ENCODE data around the gene CTDSPL.

CTDSPL gene

GRCh38 chr3:37942646-37943045 is 81.0 kb downstream of the CTDSPL start:
- DNase-seq (ENCODE audit: low read depth, low spot score): no peak
- no peaks in the 10 kb centered on the region for H3K36me3 ChIP-seq (ENCODE audit: insufficient read depth, low read length)
- no peaks in the 10 kb centered on the region for H3K9me3 ChIP-seq (ENCODE audit: low read depth, low read length)
- no peak overlapping the region for H3K4me3 ChIP-seq
- H3K9ac ChIP-seq (ENCODE audit: insufficient read length): no peak overlapping the region
- no peak overlapping the region for H3K27ac ChIP-seq
- TF ChIP-seq POLR2AphosphoS5 (IDR thresholded peaks at IDR 0.05; ENCODE audit: borderline replicate concordance, low read depth, low read length): no peak
- no peak for TF ChIP-seq FOXP2 (optimal IDR thresholded peaks at IDR 0.05; ENCODE audit: control extremely low read depth, extremely low read length, insufficient read depth)
- no peak for TF ChIP-seq EZH2 (IDR thresholded peaks at IDR 0.05)

GRCh38 chr3:37943126-37943525 is 81.4 kb downstream of the CTDSPL start:
- DNase-seq (ENCODE audit: low read depth, low spot score): no peak
- no peaks in the 10 kb centered on the region for H3K36me3 ChIP-seq (ENCODE audit: insufficient read depth, low read length)
- TF ChIP-seq FOXP2 (optimal IDR thresholded peaks at IDR 0.05; ENCODE audit: control extremely low read depth, extremely low read length, insufficient read depth) (no peak), POLR2AphosphoS5 (IDR thresholded peaks at IDR 0.05; ENCODE audit: borderline replicate concordance, low read depth, low read length) (no peak), EZH2 (IDR thresholded peaks at IDR 0.05) (no peak)
- H3K9ac ChIP-seq (ENCODE audit: insufficient read length): no peak overlapping the region
- H3K27ac ChIP-seq: no peak overlapping the region
- H3K9me3 ChIP-seq (ENCODE audit: low read depth, low read length): no peaks in the 10 kb centered on the region
- H3K4me3 ChIP-seq: no peak overlapping the region

GRCh38 chr3:37943631-37944314 is 82.1 kb downstream of the CTDSPL start:
- Histone ChIP-seq H3K9me3 (ENCODE audit: low read depth, low read length) (no peaks in the 10 kb centered on the region), H3K4me3 (no peak overlapping the region), H3K27ac (no peak overlapping the region), H3K9ac (ENCODE audit: insufficient read length) (no peak overlapping the region), H3K36me3 (ENCODE audit: insufficient read depth, low read length) (no peaks in the 10 kb centered on the region)
- no peak for DNase-seq (ENCODE audit: low read depth, low spot score)
- TF ChIP-seq FOXP2 (optimal IDR thresholded peaks at IDR 0.05; ENCODE audit: control extremely low read depth, extremely low read length, insufficient read depth): no peak
- no peak for TF ChIP-seq POLR2AphosphoS5 (IDR thresholded peaks at IDR 0.05; ENCODE audit: borderline replicate concordance, low read depth, low read length)
- TF ChIP-seq EZH2 (IDR thresholded peaks at IDR 0.05): no peak

GRCh38 chr3:37944391-37944842 is 82.7 kb downstream of the CTDSPL start:
- Histone ChIP-seq H3K27ac (no peak overlapping the region), H3K4me3 (no peak overlapping the region), H3K9ac (ENCODE audit: insufficient read length) (no peak overlapping the region), H3K9me3 (ENCODE audit: low read depth, low read length) (no peaks in the 10 kb centered on the region), H3K36me3 (ENCODE audit: insufficient read depth, low read length) (no peaks in the 10 kb centered on the region)
- DNase-seq (ENCODE audit: low read depth, low spot score): no peak
- no peak for TF ChIP-seq POLR2AphosphoS5 (IDR thresholded peaks at IDR 0.05; ENCODE audit: borderline replicate concordance, low read depth, low read length)
- TF ChIP-seq FOXP2 (optimal IDR thresholded peaks at IDR 0.05; ENCODE audit: control extremely low read depth, extremely low read length, insufficient read depth): no peak
- TF ChIP-seq EZH2 (IDR thresholded peaks at IDR 0.05): no peak

DNA sequence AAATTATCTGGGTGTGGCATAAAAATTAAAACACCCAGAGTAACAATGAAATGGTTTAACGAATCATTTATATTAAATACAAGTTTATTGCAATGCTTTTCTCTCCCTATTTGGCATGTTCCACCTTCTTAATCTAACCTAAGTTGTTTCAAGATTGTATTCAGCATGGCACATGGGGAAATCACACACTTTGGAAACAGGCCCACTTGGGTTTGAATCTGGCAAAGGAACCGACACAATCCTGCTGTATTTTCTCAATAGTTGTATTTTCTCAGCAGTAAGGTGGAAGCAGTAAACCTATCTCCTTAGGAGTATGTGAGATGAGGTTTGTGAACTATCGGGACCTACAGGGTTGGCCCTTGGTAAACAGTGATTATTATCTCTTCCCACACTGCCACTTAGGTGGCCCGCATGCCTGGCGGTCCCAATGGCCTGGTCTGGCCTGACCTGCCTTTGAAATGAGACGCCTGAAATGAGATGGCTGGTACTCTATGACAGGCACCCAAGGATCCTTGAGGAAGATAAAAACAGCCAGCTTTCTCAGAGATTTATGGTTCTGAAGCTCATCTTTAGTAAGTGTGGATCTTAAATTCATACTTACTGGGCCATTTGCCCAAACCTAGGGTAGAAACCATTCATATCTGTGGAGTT is 83.6 kb downstream of the CTDSPL start:
- no peak overlapping the region for H3K9ac ChIP-seq (ENCODE audit: insufficient read length)
- H3K27ac ChIP-seq: peak overlapping the region; percentile 44; the same call in 1 of the 2 replicates
- no peaks in the 10 kb centered on the region for H3K36me3 ChIP-seq (ENCODE audit: insufficient read depth, low read length)
- TF ChIP-seq POLR2AphosphoS5 (IDR thresholded peaks at IDR 0.05; ENCODE audit: borderline replicate concordance, low read depth, low read length) (no peak), EZH2 (IDR thresholded peaks at IDR 0.05) (no peak), FOXP2 (optimal IDR thresholded peaks at IDR 0.05; ENCODE audit: control extremely low read depth, extremely low read length, insufficient read depth) (no peak)
- peak overlapping the region; percentile 45 for H3K4me3 ChIP-seq
- H3K9me3 ChIP-seq (ENCODE audit: low read depth, low read length): no peaks in the 10 kb centered on the region
- DNase-seq (ENCODE audit: low read depth, low spot score): no peak

- Histone ChIP-seq H3K36me3 (ENCODE audit: insufficient read depth, low read length) (no peaks in the 10 kb centered on the region), H3K9ac (ENCODE audit: insufficient read length) (no peak overlapping the region), H3K9me3 (ENCODE audit: low read depth, low read length) (no peaks in the 10 kb centered on the region), H3K4me3 (peak overlapping the region; percentile 45), H3K27ac (peak overlapping the region; percentile 44; the same call in 1 of the 2 replicates)
- TF ChIP-seq EZH2 (IDR thresholded peaks at IDR 0.05) (no peak), POLR2AphosphoS5 (IDR thresholded peaks at IDR 0.05; ENCODE audit: borderline replicate concordance, low read depth, low read length) (peak; percentile 33; the same call in 1 of the 2 replicates)
- peak; percentile 75 for DNase-seq (ENCODE audit: low read depth, low spot score)
Measured at GRCh38 chr3:37945807-37946530, 84.3 kb downstream of the CTDSPL start.

DNA sequence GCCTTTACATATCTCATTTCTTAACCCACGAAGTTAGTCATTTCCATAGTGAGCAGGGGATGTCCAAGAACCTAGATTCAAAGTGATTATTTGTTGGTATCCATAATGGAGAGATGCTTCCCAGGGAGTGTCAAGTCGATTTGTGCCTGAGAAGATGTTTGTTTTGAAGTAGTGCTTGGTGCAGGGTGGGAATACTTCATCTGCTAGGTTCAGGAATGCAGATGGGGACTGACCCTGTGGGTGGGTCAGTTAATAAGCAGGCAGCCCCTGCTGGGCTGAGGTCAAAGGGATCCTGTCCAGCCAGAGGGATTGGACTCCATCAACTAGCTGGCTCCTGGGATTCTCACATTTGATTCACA is 84.8 kb downstream of the CTDSPL start:
- H3K9ac ChIP-seq (ENCODE audit: insufficient read length): no peak overlapping the region

GRCh38 chr3:37949866-37950265 is 88.2 kb downstream of the CTDSPL start:
- Histone ChIP-seq H3K9ac (ENCODE audit: insufficient read length) (no peak overlapping the region), H3K4me3 (no peak overlapping the region), H3K9me3 (ENCODE audit: low read depth, low read length) (no peaks in the 10 kb centered on the region), H3K27ac (no peak overlapping the region), H3K36me3 (ENCODE audit: insufficient read depth, low read length) (no peaks in the 10 kb centered on the region)
- no peak for DNase-seq (ENCODE audit: low read depth, low spot score)
- TF ChIP-seq EZH2 (IDR thresholded peaks at IDR 0.05) (no peak), FOXP2 (optimal IDR thresholded peaks at IDR 0.05; ENCODE audit: control extremely low read depth, extremely low read length, insufficient read depth) (no peak), POLR2AphosphoS5 (IDR thresholded peaks at IDR 0.05; ENCODE audit: borderline replicate concordance, low read depth, low read length) (no peak)

More for the DNA sequence above, 84.8 kb downstream of the CTDSPL start:
- no peak for DNase-seq (ENCODE audit: low read depth, low spot score)
- Histone ChIP-seq H3K36me3 (ENCODE audit: insufficient read depth, low read length) (no peaks in the 10 kb centered on the region), H3K27ac (peak overlapping the region; percentile 44; the same call in 1 of the 2 replicates), H3K4me3 (peak overlapping the region; percentile 45; the same call in 1 of the 2 replicates), H3K9me3 (ENCODE audit: low read depth, low read length) (no peaks in the 10 kb centered on the region)
- TF ChIP-seq POLR2AphosphoS5 (IDR thresholded peaks at IDR 0.05; ENCODE audit: borderline replicate concordance, low read depth, low read length) (no peak), FOXP2 (optimal IDR thresholded peaks at IDR 0.05; ENCODE audit: control extremely low read depth, extremely low read length, insufficient read depth) (no peak), EZH2 (IDR thresholded peaks at IDR 0.05) (no peak)
